GM18858 (cell line): ENCODE results near the gene TBC1D14.
"Not testable (repeated sequence)": the region's sequence is repeated elsewhere in the genome, so short reads cannot be mapped to it uniquely, and the experiment has no call there.

Experiments used
- ATAC-seq: cut with Tn5 transposase; IDR thresholded peaks from one replicate; pipeline ENCODE4 v1.9.1; 2021; ENCODE audit not compliant: unreplicated experiment

Gene TBC1D14

DNA sequence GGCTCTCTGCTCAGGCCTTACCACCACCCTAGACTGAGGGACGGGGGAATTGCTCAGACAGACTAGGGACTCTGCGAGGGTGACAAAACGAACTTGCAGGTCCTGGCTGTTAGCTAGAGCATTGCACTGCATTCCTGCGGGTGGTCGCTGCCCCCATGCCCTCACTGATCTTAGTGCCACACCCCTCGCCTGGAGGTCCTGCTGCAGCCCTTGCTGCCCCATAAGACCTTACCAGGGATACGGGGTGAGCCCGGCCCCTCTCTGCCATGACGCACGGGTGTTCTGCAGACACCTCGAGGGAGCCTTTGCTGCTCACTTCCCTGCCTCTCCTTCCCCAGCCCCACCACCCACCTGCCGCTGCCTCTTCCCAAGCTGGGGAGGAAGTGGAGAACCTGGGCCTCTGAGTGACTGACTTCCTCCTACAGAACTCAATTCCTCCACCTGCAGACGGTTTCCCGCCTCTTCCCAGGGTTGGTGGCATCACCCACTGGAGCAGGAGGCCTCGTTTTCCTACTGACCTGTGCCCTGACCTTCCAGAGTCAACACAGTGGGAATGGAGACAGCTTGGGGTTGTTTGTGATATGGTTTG is 19.8 kb upstream of the TBC1D14 start:
- no peak for ATAC-seq

DNA sequence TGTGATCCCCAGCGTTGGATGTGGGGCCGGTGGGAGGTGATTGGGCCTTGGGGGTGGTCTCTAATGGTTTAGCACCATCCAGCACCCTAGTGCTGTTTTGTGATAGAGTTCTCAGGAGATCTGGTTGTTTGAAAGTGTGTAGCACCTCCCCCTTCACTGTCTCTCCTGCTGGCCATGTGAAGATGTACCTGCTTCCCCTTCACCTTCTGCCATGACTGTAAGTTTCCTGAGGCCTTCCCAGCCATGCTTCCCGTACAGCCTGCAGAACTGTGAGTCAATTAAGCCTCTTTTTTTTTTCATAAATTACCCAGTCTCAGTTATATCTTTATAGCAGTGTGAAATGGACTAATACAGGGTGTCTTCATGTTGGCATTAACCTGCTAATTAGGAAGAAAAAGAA is 19.3 kb upstream of the TBC1D14 start:
- no peak for ATAC-seq

DNA sequence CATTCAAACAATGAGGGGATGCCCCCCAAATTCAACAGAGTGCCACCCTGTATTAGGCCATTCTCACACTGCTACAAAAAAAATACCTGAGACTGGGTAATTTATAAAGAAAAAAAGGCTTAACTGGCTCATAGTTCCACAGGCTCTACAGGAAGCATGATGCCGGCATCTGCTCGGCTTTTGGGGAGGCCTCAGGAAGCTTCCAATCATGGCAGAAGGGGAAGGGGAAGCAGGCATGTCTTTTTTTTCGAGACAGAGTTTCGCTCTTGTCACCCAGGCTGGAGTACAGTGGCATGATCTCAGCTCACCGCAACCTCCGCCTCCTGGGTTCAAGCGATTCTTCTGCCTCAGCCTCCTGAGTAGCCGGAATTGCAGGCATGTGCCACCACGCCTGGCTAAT is 18.7 kb upstream of the TBC1D14 start:
- ATAC-seq: not testable (repeated sequence)

DNA sequence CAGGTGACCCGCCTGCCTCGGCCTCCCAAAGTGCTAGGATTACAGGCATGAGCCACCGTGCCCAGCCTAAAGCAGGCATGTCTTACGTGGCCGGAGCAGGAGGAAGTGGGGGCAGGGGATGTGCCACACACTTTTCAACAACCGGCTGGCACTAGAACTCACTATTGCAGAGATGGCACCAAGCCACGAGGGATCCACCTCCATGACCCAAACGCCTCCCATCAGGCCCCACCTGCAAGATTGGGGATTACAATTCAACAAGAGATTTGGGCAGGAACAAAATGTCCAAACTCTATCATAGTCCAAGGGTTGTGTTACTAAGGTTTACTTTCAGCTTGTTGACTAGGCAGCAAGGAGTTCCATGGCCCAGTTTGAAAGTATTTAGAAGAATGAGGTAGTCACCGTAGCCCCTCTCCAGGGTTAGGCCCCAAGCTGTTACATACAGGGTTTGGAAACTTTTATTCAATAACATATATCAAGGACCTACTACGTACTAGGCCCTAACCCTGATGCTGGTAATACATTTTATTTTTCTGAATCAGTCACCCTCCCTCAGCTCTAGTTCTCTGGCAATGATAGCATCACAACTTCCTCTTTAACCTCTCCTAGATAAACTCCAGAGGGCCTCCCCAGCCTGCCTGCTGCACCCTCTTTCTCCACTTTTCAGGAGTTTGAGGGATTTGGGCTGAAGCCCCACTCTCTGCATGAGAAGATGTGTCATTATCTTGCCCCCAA is 18.0 kb upstream of the TBC1D14 start:
- no peak for ATAC-seq

DNA sequence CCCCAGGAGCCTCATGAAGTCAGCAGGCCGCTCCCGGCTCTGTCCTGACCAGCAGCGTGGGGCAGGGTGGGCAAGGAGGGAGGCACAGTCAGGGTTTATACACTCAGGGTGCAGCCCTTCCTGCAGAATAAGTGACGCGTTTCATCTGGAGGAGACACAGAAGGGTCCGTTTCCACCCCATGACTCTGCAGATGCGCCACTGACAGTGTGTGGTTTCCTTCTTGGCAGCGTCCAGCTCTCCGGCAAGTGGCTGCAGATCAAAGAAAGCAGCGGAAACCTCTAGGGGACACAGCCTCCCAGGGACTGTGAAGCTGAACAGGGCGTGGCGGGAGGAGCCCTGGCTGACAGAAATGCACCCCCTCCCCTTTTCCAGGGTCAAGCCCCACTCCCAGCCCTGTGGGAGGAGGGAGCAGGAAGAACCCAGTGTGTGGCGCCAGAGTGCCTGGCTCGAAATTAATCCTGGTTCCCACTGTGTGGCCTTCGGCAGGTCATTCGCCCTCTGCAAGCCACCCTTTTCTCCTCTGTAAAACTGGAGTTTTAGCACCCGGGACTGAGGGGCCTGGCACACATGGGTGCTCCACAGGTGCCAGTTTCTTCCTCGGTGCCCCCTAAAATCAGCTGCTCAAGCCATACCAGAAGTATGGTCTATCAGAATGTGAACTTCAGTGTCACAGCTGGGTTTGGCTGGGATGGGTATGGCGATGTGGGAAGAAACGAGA is 17.3 kb upstream of the TBC1D14 start:
- no peak for ATAC-seq

GRCh38 chr4:6892909-6893202 is 16.8 kb upstream of the TBC1D14 start:
- ATAC-seq: no peak

GRCh38 chr4:6893449-6894085 is 16.1 kb upstream of the TBC1D14 start:
- ATAC-seq: no peak

- no peak for ATAC-seq
These were observed 15.5 kb upstream of the TBC1D14 start for GRCh38 chr4:6894086-6894478.

DNA sequence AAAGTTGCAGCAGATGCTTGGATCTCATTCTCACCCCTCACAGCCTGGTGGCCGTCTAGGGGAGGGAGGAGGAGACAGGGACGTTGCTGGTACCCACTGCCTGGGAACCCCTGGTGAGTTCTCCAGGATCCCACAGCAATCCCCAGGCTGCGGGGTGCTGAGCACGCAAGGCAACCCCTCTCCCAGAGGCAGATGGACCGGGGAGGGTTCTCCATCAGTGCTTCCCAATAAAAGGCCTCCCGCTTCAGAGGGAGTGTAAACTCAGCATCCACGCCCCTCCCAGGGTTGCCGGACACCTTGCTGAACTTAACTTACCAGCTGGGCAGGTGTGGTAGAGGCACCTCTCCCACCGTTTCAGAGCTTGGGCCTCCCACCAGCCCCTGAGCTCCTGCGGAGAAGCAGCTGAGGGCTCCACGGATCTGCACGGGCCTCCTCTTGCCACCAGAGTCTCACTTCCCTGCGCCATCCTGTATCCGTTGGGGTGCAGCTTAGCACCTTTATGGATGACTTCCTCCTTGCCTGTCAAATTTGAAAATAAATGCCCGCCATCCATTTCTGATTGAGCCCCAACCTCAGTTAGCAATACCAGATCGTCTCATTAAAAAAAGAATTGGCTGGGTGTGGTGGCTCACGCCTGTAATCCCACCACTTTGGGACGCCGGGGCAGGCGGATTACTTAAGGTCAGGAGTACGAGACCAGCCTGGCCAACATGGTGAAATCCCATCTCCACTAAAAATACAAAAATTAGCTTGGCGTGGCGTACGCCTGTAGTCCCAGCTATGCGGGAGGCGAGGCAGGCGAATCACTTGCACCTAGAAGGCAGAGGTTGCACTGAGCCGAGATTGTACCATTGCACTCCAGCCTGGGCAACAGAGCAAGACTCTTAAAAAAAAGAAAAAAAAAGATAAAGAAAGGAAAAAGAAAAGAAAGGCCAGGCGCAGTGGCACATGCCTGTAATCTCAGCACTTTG is 14.8 kb upstream of the TBC1D14 start:
- ATAC-seq: no peak

GRCh38 chr4:6896035-6896434 is 13.6 kb upstream of the TBC1D14 start:
- ATAC-seq: no peak

DNA sequence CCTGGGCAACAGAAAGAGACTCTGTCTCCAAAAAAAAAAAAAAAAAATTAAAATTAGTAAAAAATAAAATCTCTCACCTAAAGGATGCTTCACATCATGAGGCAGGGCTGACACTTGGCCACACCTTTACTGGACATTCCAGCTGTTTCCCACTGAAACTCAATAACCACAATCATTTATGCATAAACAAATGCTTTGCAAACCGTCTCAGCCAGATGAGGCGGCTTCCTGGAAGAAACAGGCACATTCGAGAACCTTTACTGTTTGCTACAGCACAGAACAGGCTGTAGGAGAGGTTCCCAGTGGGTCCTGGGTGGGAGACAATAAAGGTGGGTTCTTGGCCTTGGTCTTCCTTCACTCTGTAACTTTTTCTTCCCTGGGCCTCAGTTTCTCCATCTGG is 10.9 kb upstream of the TBC1D14 start:
- ATAC-seq: no peak

DNA sequence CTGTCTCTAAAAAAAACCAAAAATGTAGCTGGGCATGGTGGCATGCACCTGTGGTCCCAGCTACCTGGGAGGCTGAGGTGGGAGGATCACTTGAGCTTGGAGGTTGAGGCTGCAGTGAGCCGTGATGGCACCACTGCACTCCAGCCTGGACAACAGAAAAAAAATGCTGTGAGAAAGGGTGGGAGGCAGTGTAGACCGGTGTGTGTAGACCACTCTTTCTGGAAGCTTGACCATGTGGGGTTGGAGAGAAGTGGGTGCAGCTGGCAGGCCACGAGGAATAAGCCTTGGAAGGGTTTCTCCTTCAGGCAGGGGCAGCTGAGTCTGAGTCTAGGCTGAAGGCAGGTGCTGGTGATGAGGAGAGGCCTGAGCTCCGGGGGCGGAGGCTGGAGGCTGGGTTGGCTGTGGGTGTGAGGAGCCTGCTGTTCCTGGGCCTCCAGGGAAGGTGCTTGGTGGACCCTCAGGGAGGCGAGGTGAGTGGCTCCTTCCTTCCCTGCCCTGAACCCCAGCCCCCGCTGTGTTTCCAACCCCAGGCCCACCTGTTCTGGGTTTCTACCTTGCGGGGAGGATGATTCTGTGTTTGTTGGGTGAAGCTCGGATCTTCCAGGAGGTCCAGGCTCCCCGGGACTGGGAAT is 9.3 kb upstream of the TBC1D14 start:
- ATAC-seq: no peak

DNA sequence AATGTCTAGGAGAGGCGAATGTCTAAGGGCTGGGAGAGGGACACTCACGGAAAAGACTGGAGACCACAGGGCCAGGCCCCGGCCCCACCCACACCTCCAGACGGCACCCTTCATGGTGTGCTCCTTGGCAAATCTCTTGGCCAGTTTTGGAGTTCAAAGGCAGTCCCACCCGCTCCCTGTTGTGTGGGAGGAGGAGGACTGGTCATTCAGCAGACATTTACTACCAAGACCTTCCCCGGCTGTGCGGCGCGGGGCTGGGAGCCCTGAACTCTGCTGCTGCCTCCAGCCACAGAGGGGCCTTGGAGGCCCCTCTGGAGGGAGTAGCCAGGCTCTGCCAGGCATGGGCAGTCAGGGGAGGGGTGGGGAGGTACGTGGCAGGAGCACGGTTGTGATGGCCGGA is 8.7 kb upstream of the TBC1D14 start:
- no peak for ATAC-seq

- ATAC-seq: no peak
These were observed 7.8 kb upstream of the TBC1D14 start for GRCh38 chr4:6901669-6902317.

DNA sequence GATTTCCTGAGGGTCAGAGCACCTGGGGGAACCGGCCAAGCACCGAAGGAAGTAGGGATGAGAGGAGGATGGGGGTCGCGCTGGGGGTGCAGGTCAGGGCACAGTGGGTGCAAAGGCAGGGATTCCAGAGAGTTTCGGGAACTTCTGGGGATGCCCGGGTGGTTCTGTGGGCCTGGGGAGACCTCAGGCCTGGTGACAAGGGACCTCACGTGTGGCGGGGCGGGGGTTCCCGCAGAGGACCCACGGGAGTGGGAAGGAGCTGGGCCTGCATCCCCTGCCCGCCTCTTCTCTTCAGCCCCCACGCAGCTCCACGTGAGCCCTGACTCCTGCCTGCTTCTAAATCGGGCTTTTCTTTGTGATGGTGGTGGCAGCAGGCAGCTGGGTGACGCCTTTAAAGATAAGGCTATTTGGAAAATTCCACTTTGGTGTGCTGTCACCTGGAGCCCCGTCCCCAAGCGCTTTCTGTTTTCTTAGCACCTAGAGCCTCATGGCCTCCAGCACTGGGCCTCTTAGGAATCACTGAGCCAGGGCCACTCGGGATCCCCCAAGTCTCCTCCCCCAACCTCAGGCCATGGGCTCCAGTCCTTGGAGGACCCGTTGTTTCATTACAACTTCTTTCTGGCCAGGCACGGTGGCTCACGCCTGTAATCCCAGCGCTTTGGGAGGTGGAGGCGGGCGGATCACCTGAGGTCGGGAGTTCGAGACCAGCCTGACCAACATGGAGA is 7.1 kb upstream of the TBC1D14 start:
- ATAC-seq: no peak

DNA sequence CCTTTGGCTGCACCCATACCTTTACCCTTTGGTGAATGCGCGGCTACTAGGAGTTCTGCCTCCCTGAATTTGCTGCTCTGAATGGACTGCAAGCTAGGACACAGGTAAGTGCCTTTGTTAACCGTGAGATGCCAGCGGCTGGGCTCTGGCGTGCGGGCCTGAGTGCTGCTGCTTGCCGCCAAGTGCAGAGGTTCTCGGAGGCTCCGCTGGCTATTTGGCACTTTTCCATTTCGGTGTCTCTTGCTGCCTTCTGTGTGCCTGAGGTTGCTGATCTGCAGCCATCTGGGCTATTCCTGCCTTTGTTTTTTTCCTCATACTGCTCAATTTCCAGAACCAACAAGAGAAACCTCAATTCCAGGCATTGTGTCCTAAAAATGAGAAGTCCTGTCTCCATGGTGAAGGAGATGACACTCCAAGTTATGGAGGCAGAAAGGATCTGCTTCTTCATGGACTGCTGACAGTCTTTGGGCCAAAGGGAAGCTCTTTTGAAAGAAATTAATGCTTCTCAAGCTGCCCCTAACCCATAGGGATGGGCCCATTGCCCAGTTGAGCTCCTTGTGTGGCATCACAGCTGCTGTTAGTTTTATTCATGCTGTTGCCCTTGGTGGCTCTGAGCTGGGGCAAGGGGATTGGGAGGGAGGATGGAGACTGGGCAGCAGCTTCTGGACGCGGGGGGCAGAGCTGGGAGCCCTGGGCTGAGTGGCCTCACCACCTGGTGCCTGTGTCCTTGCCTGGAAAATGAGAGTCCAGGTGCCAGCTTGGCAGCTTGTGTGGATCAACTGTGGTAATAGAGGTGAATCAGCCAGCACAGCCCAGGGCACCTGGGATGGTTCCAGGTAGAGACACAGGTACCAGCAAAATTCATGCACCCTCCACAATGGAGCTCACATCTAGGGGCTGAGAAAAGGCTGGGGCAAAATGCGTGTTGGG is 3.8 kb upstream of the TBC1D14 start:
- ATAC-seq: no peak

GRCh38 chr4:6906486-6906885 is 3.1 kb upstream of the TBC1D14 start:
- not testable (repeated sequence) for ATAC-seq

DNA sequence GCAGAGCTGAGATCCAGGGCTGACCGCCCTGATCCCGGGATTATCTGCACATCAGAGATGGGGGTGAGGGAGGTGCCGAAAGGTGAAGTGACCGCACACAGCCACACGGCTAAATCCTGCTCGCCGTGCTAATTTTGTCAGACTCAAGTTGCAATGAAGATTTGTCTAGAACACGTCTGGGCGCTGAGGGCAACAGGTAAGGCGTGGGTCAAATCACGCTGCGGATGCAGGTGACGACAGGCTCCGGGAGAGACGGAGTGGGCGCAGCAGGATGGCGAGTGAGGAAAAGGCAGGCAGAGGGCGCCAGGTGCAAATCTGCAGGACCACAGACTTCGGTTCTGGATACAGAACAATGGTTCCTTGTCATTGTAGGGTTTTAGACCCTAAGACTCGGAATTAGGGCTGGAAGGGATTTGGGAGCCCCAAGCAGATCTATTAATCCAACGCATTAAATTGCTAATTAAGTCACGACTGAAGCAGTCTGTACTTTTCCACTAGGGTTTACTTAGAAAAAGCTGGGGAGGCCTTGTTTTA is 1.9 kb upstream of the TBC1D14 start:
- no peak for ATAC-seq
